ENCODE data around the gene MAN2B2.

DNA sequence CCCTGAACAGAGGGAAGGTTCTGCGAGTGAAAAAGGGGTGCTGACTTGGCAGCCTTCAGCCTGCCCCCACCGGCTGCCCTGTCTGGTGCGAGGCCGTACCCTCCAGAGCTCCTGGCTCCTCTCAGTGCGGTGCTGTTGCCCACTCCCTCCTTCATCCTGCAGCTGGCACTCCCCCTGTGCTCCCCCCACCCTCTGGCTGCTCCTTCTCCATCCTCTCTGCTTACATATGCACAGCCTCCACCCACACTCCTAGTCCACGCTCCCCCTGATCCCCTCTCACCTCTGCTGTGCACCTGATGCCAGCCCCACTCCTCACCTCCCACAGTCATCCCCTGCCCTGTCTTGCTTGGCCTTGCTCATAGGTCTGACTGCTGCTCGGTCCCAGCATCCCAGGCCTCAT is 9.9 kb downstream of the MAN2B2 start:
- TF ChIP-seq SP1 (IDR thresholded peaks at IDR 0.05) (no peak), FOXA1 (IDR thresholded peaks at IDR 0.05) (no peak), BHLHE40 (IDR thresholded peaks at IDR 0.05; ENCODE audit: borderline replicate concordance) (no peak), FOXM1 (IDR thresholded peaks at IDR 0.05; ENCODE audit: borderline replicate concordance) (no peak)
- TF ChIP-seq, protein P1, sequence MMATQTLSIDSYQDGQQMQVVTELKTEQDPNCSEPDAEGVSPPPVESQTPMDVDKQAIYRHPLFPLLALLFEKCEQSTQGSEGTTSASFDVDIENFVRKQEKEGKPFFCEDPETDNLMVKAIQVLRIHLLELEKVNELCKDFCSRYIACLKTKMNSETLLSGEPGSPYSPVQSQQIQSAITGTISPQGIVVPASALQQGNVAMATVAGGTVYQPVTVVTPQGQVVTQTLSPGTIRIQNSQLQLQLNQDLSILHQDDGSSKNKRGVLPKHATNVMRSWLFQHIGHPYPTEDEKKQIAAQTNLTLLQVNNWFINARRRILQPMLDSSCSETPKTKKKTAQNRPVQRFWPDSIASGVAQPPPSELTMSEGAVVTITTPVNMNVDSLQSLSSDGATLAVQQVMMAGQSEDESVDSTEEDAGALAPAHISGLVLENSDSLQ (IDR thresholded peaks at IDR 0.05), result no peak
